Smooth muscle cell (in vitro differentiated cells): ENCODE results near the gene SH3D19. TPM values are rescaled to one million over a fixed set of nuclear protein-coding genes. Genes with fewer than 3 reads are reported as not detected.
A peak's percentile ranks its signal among the peaks of the same experiment; 100 is the strongest.

Experiments used
- DNase-seq: peaks from one replicate; lab custom pipeline; 2025; ENCODE audit not compliant: unreplicated experiment; lab: John Stamatoyannopoulos, UW
- H2AFZ ChIP-seq: fragments of 200-600 bp; sonication (generic); 2 replicates; pipeline ENCODE4 v1.6.0; 2016; ENCODE audit warnings: antibody characterized with exemption, low read depth, mild to moderate bottlenecking
- H3F3A ChIP-seq: fragments of 200-600 bp; sonication (generic); 2 replicates; pipeline ENCODE4 v1.6.0; 2017; ENCODE audit warnings: antibody characterized with exemption, low read depth
- H3K27ac ChIP-seq: fragments of 200-600 bp; sonication (generic); 2 replicates; pipeline ENCODE4 v1.5.1; 2016; ENCODE audit warnings: low read depth, mild to moderate bottlenecking
- H3K27me3 ChIP-seq: fragments of 200-600 bp; sonication (generic); 2 replicates; pipeline ENCODE4 v1.6.1; 2016; ENCODE audit warnings: low read depth, mild to moderate bottlenecking
- H3K36me3 ChIP-seq: fragments of 200-600 bp; sonication (generic); 2 replicates; pipeline ENCODE4 v1.5.1; 2016; ENCODE audit warnings: low read depth
- H3K4me1 ChIP-seq: fragments of 200-600 bp; sonication (generic); 2 replicates; pipeline ENCODE4 v1.5.1; 2016; ENCODE audit warnings: low read depth
- H3K4me2 ChIP-seq: fragments of 200-600 bp; sonication (generic); 2 replicates; pipeline ENCODE4 v1.6.0; 2016; ENCODE audit warnings: mild to moderate bottlenecking
- H3K4me3 ChIP-seq: fragments of 200-600 bp; sonication (generic); 2 replicates; pipeline ENCODE4 v1.5.1; 2016; ENCODE audit warnings: mild to moderate bottlenecking
- H3K79me2 ChIP-seq: fragments of 200-600 bp; sonication (generic); 2 replicates; pipeline ENCODE4 v1.6.0; 2016; ENCODE audit warnings: low read depth, mild to moderate bottlenecking
- H3K9ac ChIP-seq: fragments of 200-600 bp; sonication (generic); 2 replicates; pipeline ENCODE4 v1.6.0; 2016; ENCODE audit warnings: low read depth
- H3K9me3 ChIP-seq: fragments of 200-600 bp; sonication (generic); replicated peaks from 2 replicates; pipeline ENCODE4 v1.5.1; 2016; ENCODE audit warnings: low read depth
- H4K20me1 ChIP-seq: fragments of 200-600 bp; sonication (generic); 2 replicates; pipeline ENCODE4 v1.6.0; 2016; ENCODE audit warnings: low read depth
- CTCF ChIP-seq: fragments of 200-600 bp; sonication (generic); IDR thresholded peaks from 2 replicates; pipeline ENCODE4 v1.5.1; 2017; ENCODE audit warnings: borderline replicate concordance, mild to moderate bottlenecking, antibody characterized with exemption; ENCODE audit not compliant: insufficient read depth, poor library complexity, severe bottlenecking
- WGBS: methylation state at CpG from one replicate; pipeline ENCODE4 v1.1.7; 2016; ENCODE audit warnings: low lambda C conversion rate; 5-methylcytosine and 5-hydroxymethylcytosine counted together
- polyA plus RNA-seq: library from polyadenylated mRNA; unstranded; fragments of >200 nt; fragmentation: Nextera tagmentation; extraction: Ambion mirVana; gene quantifications from 2 replicates; pipeline ENCODE4 v1.2.1, GENCODE V29; 2016
- total RNA-seq: library from RNA; depleted of rRNA; stranded (reverse); fragments of >200 nt; gene quantifications from 2 replicates; pipeline ENCODE4 v1.2.3, GENCODE V29; 2014

SH3D19 gene
- total and polyA plus RNA-seq, 2 experiments from 2014 or later = 7.9 to 20.3 TPM

GRCh38 chr4:151340751-151341385 lies 15.5 kb upstream of the SH3D19 start:
- Histone ChIP-seq H3K4me3 (no peak overlapping the region), H3K9ac (no peak overlapping the region), H3K4me1 (no peaks in the 10 kb centered on the region), H3K27ac (no peak overlapping the region), H4K20me1 (no peaks in the 10 kb centered on the region), H3K79me2 (no peaks in the 10 kb centered on the region), H3K27me3 (no peaks in the 10 kb centered on the region), H3K9me3 (no peaks in the 10 kb centered on the region), H3K36me3 (no peaks in the 10 kb centered on the region), H2AFZ (peak overlapping the region; percentile 17), H3K4me2 (no peak overlapping the region), H3F3A (no peaks in the 10 kb centered on the region)
- no peak for TF ChIP-seq CTCF
- WGBS = 75% methylated on average over 5 of the region's 5 CpGs
- no peak for DNase-seq

GRCh38 chr4:151339467-151339866 lies 14.1 kb upstream of the SH3D19 start:
- TF ChIP-seq CTCF = no peak
- Histone ChIP-seq H3K9ac (no peak overlapping the region), H3F3A (no peaks in the 10 kb centered on the region), H3K79me2 (no peaks in the 10 kb centered on the region), H3K36me3 (no peaks in the 10 kb centered on the region), H3K27ac (no peak overlapping the region), H3K4me3 (no peak overlapping the region), H4K20me1 (no peaks in the 10 kb centered on the region), H2AFZ (no peak overlapping the region), H3K27me3 (no peaks in the 10 kb centered on the region), H3K4me1 (no peaks in the 10 kb centered on the region), H3K9me3 (no peaks in the 10 kb centered on the region), H3K4me2 (no peak overlapping the region)
- DNase-seq = no peak
- 79% methylated on average over 2 of the region's 2 CpGs for WGBS

- DNase-seq = no peak
- Histone ChIP-seq H3K79me2 (no peaks in the 10 kb centered on the region), H3F3A (no peaks in the 10 kb centered on the region), H4K20me1 (no peaks in the 10 kb centered on the region), H3K27me3 (no peaks in the 10 kb centered on the region), H3K4me2 (no peak overlapping the region), H3K27ac (peak overlapping the region; percentile 46), H3K9me3 (no peaks in the 10 kb centered on the region), H2AFZ (no peak overlapping the region), H3K36me3 (no peaks in the 10 kb centered on the region), H3K4me3 (no peak overlapping the region), H3K9ac (no peak overlapping the region), H3K4me1 (no peaks in the 10 kb centered on the region)
- WGBS = 81% methylated on average over 1 of the region's 1 CpG
- no peak for TF ChIP-seq CTCF
Measured at GRCh38 chr4:151331276-151332042, 6.1 kb upstream of the SH3D19 start.
